Fibroblast of the aortic adventitia (primary cell): ENCODE data around the gene AMIGO3. TPM values are rescaled to one million over a fixed set of nuclear protein-coding genes. Genes with fewer than 3 reads are reported as not detected.

Source experiments
- DNase-seq: peaks from one replicate; pipeline ENCODE4 v3.0.0-alpha.2; 2010; ENCODE audit warnings: low read depth
- H3K4me3 ChIP-seq: 2 replicates; pipeline ENCODE4 v1.5.1; 2011; ENCODE audit warnings: low read depth, mild to moderate bottlenecking, control low read depth, low read length, moderate library complexity
- total RNA-seq: library from RNA; depleted of rRNA; stranded (reverse); fragments of >200 nt; gene quantifications from 2 replicates; pipeline ENCODE4 v1.2.3, GENCODE V29; 2012; ENCODE audit warnings: low replicate concordance
- TF ChIP-seq, protein P1 (sequence below): IDR thresholded peaks from 2 replicates; pipeline ENCODE4 v1.5.1; 2011; ENCODE audit warnings: mild to moderate bottlenecking, low read length, control low read depth, inconsistent platforms; ENCODE audit not compliant: insufficient read depth

Gene AMIGO3
- total RNA-seq, 1 donor, result 0.27 TPM

DNA sequence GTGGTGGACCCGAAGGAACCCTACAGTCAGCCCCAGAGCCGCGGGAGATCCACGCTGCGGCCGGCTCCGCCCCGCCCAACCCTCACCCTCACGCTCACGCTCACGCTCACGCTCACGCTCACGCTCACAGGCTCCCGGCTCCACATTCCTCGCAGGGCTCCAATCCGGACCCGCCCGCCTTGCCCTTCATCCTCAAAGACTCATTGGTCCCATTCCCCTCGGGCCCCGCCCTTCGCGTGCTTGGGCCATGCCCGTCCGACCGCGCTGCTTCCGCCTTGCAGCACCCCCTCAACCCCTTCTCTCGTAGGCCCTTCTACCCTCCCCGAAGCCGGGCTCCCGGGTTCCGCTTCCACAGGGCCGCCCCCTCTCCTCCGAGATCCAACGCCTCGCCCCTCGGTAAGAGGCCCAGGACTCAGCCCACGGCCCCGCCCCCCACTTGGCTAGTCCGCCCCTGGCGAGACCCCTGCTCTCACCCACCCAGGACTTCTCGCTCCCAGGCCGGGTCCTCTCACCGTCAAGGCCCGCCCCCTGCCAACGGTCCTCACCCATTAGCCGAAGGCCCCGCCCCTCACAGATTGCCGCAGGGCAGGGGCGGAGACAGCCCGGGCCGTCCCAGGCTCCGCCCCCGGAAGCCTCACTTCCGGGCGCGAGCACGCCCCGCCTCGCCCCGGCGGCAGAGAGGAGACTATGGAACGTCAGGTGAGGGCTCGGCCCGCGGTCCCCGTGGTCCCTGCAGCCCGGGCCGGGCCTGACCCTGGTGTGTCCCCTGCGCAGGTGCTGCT lies 45.6 kb downstream of the AMIGO3 start, which contains the start of gene APEH:
APEH (plus strand) TSS at position 637 of the 782 bp plus-strand sequence; CDS start at position 688, 51 bp downstream.
- DNase-seq, result peak; percentile 97
- TF ChIP-seq, protein P1, sequence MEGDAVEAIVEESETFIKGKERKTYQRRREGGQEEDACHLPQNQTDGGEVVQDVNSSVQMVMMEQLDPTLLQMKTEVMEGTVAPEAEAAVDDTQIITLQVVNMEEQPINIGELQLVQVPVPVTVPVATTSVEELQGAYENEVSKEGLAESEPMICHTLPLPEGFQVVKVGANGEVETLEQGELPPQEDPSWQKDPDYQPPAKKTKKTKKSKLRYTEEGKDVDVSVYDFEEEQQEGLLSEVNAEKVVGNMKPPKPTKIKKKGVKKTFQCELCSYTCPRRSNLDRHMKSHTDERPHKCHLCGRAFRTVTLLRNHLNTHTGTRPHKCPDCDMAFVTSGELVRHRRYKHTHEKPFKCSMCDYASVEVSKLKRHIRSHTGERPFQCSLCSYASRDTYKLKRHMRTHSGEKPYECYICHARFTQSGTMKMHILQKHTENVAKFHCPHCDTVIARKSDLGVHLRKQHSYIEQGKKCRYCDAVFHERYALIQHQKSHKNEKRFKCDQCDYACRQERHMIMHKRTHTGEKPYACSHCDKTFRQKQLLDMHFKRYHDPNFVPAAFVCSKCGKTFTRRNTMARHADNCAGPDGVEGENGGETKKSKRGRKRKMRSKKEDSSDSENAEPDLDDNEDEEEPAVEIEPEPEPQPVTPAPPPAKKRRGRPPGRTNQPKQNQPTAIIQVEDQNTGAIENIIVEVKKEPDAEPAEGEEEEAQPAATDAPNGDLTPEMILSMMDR, result no peak
- peak within 1 kb of the TSS; percentile 85 for H3K4me3 ChIP-seq

GRCh38 chr3:49673121-49673714 lies 46.3 kb downstream of the AMIGO3 start:
- TF ChIP-seq, protein P1, result no peak
- H3K4me3 ChIP-seq, result peak overlapping the region; percentile 85
- DNase-seq, result no peak

DNA sequence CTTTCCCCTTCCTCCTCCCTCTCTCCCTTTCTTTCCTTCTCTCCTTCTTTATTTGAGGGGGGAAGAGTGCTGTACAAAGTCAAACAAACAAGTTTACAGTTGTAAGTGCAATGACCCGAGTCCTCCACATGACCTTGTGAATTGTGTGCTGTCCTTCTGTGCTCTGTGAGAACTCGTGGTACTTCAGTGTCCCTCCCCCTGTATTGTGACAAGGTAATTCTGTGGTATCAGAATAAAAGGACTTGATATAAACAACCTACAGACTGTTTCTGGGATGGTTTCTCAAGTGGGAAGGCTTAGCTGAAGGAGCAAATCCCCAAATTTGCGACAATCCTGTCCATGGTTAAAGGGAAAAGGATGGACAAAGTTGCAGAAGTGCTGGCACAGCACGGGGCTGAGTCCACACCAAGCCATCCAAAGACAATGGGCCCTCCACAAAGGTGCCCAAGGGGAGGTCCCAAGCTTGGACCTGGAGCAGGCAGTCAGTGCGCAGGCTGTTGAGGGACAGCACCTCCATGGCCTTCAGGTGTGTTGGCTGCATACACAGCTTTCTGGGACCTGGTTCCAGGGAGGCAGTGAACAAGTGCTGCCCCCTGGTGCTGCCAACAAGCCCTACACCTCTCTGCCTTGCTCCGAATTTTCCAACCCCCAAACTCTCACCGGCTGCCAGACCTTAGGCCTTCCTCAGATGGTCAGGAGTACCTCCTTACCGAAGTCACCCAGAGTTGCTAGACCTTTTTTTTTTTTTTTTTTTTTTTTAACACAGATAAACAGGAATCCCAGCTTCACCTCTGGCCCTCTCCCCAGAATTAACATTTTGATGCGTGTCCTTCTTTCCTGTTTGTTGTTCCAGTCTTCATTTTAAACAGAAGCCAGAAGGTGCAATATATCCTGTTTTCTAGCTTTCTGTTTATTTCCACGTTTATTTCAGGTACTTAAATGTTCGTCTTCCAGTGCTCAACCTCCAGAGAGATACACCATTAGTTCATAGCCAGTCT lies 47.9 kb downstream of the AMIGO3 start:
- peak; percentile 69 for DNase-seq
- H3K4me3 ChIP-seq, result no peak overlapping the region
- TF ChIP-seq, protein P1, result peak; percentile 88

GRCh38 chr3:49670940-49671290 lies 48.6 kb downstream of the AMIGO3 start:
- H3K4me3 ChIP-seq, result no peak overlapping the region
- no peak for DNase-seq
- TF ChIP-seq, protein P1, result no peak

DNA sequence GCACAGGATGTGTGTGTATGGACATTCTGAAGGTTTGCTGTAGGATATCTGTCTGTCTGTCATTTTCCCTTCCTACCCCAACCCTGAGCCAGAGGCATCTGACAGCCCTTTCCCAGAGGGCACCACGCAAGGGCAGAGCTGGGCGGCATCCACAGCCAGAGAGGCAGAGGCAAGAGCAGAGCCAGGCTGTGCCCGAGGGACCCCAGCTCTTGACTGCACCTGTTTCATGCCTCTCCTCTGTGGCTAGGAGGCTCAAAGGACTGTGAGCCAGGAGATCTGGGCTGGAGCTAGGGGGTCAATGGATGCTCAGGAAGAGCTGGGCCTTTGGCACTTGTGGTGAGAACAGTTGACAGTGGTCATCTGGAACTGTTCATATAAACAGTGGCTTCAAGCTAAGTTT lies 50.1 kb downstream of the AMIGO3 start:
- DNase-seq, result no peak
- TF ChIP-seq, protein P1, result no peak
- no peak overlapping the region for H3K4me3 ChIP-seq

DNA sequence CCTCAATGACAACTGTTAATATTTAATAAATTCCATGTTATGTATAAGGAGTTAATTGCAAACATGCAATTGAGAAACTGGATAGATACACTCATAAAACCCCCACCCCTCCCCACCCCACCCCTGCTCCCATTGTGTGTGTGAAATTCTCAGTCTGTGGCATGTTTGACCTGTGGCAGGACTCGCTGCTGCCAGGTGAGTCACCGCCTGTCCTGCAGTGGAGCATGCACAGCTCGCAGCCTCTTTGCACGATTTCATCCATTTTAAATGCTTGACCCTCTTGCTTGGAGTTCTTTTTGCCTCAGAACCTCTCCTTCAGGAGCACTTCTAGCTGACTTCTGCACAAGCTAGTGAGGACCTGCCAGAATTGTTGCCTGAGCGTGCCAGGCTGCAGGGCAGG lies 50.6 kb downstream of the AMIGO3 start:
- TF ChIP-seq, protein P1, result no peak
- H3K4me3 ChIP-seq, result no peak overlapping the region
- peak; percentile 36 for DNase-seq
